CD4-positive, alpha-beta T cell (primary cell): ENCODE results near the gene SLC12A5. TPM values are rescaled to one million over a fixed set of nuclear protein-coding genes. Genes with fewer than 3 reads are reported as not detected.
A peak's percentile ranks its signal among the peaks of the same experiment; 100 is the strongest.

Experiments
- ATAC-seq: fragments of 200-7000 bp; cut with Tn5 transposase; one replicate; pipeline ENCODE4 v1.10.0; 2022; ENCODE audit warnings: mild to moderate bottlenecking; ENCODE audit not compliant: poor library complexity
- CTCF ChIA-PET: fragments of 350-600 bp; sonication (Branson Sonifier 250); formaldehyde crosslinking; loops from one replicate; lab custom pipeline; 2021; ENCODE audit warnings: antibody characterized with exemption, inconsistent platforms; lab: Charles Lee
- POLR2A ChIA-PET: fragments of 350-600 bp; sonication (Branson Sonifier 250); formaldehyde crosslinking; loops from one replicate; lab custom pipeline; 2021; ENCODE audit warnings: antibody characterized with exemption, inconsistent platforms; lab: Charles Lee
- DNase-seq, 14 experiments: peaks; one replicate each; pipeline ENCODE4 v3.0.0-alpha.2; 2013 to 2020; ENCODE audit warnings: mixed read lengths in 2 of 14
- H3K27ac ChIP-seq, 2 donors: one replicate each; pipeline versions ENCODE4 v1.5.1 to v1.7.0; 2013; ENCODE audit warnings: low read length in 2 of 2, low read depth in 1 of 2, mild to moderate bottlenecking in 1 of 2
- H3K27me3 ChIP-seq, 2 experiments: 1 replicate in 1 of 2; 2 replicates in 1 of 2; pipeline versions ENCODE4 v1.6.1 to v1.7.0; 2013; ENCODE audit warnings: low read length in 2 of 2, control low read depth in 1 of 2, mild to moderate bottlenecking in 1 of 2, moderate library complexity in 1 of 2; ENCODE audit not compliant: insufficient read depth in 2 of 2, control insufficient read depth in 1 of 2
- H3K36me3 ChIP-seq: one replicate; pipeline ENCODE4 v1.6.1; 2013; ENCODE audit warnings: low read length, control low read depth; ENCODE audit not compliant: insufficient read depth
- H3K4me1 ChIP-seq: one replicate; pipeline ENCODE4 v1.6.1; 2013; ENCODE audit warnings: low read length, control low read depth; ENCODE audit not compliant: insufficient read depth
- H3K4me3 ChIP-seq: one replicate; pipeline ENCODE4 v1.5.1; 2013; ENCODE audit warnings: mild to moderate bottlenecking, low read length, moderate library complexity
- H3K9me3 ChIP-seq, 2 experiments: 1 replicate in 1 of 2; 2 replicates in 1 of 2; pipeline versions ENCODE4 v1.6.1 to v1.7.0; 2013; ENCODE audit warnings: low read length in 2 of 2, mild to moderate bottlenecking in 2 of 2, control low read depth in 1 of 2, moderate library complexity in 1 of 2; ENCODE audit not compliant: control insufficient read depth in 1 of 2, insufficient read depth in 1 of 2
- H3K27ac Mint-ChIP-seq: one replicate; pipeline ENCODE4 v1.8.0; 2020; ENCODE audit warnings: mixed read lengths
- H3K27me3 Mint-ChIP-seq: one replicate; pipeline ENCODE4 v1.8.0; 2021; ENCODE audit warnings: mixed read lengths
- H3K36me3 Mint-ChIP-seq: one replicate; pipeline ENCODE4 v1.8.0; 2021; ENCODE audit warnings: low read depth, mixed read lengths
- H3K4me1 Mint-ChIP-seq: one replicate; pipeline ENCODE4 v1.8.0; 2021; ENCODE audit warnings: low read depth, mixed read lengths
- H3K4me3 Mint-ChIP-seq: one replicate; pipeline ENCODE4 v1.8.0; 2020; ENCODE audit warnings: mild to moderate bottlenecking, mixed read lengths
- H3K9me3 Mint-ChIP-seq: one replicate; pipeline ENCODE4 v1.8.0; 2020; ENCODE audit warnings: mixed read lengths
- intact Hi-C, 2 experiments: fragments of 100-400 bp; cut with DNase I in 1 of 2; cut with micrococcal nuclease in 1 of 2; formaldehyde crosslinking; loops; one replicate each; pipeline versions ENCODE4 v1.15.1 to v1.9.0; 2023 to 2025; cut with DNase I, micrococcal nuclease
- total RNA-seq, 174 experiments: library from RNA in 2 of 174; stranded (reverse) in 2 of 174; gene quantifications; one replicate each; pipeline ENCODE4 v1.2.3 and lab custom pipeline; 2021 to 2026
- TF ChIP-seq, protein P1 (sequence below): fragments of 200-600 bp; IDR thresholded peaks from one replicate; pipeline ENCODE4 v1.8.0; 2022; ENCODE audit warnings: antibody characterized with exemption, mild to moderate bottlenecking

SLC12A5 gene
- total RNA-seq, 2 experiments from 2014 or later, result 1.3 to 2.4 TPM

DNA sequence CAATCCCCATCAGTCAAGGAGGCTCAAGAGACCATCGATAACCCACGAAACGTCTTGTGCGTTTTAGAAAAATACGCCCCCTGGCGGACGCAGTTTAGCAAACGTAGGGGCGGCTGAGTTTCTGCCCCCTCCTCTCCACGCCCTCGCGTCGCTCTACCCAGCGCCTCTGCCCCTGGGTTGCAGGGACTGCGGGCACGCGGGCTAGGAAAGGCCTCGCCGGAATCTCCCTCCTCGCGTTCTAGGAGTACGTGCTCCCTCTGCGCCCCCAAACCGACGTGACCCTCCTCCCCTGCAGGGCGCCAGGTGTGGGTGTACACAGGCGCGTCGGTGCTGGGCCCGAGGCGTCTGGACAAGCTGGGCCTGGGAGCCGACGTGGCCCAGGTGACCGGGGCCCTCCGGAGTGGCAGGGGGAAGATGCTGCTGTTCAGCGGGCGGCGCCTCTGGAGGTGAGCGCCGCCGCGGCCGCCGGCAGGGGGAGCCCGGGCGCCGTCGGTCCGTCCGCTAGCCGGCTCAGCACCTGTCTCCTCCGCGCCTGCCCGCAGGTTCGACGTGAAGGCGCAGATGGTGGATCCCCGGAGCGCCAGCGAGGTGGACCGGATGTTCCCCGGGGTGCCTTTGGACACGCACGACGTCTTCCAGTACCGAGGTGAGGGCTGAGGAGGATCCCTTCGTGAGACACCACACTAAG, 15.0 kb upstream of the SLC12A5 start:
- peaks cover 0 to 26% of the 10 kb centered on the region in 2 experiments for H3K9me3 ChIP-seq
- H3K4me3 ChIP-seq, result peak overlapping the region; percentile 43
- peak; percentile 57 for ATAC-seq
- CTCF ChIA-PET, result interaction anchor here (0.7 to 3.4 kb wide), 11 partner anchors 9 to 335 kb away, joined by 3 to 27 read pairs (median 6); no protein-coding TSS in a partner anchor
- Mint-ChIP-seq H3K27ac (no peak overlapping the region), H3K36me3 (no peaks in the 10 kb centered on the region), H3K27me3 (peaks cover 86% of the 10 kb centered on the region), H3K4me3 (peak overlapping the region; percentile 35), H3K4me1 (peaks cover 62% of the 10 kb centered on the region), H3K9me3 (no peaks in the 10 kb centered on the region)
- peak; percentile 46 to 88 (median 60) for DNase-seq
- H3K36me3 ChIP-seq, result no peaks in the 10 kb centered on the region
- H3K27me3 ChIP-seq, result peaks cover 41 to 48% of the 10 kb centered on the region in 2 experiments
- no peak overlapping the region for H3K27ac ChIP-seq
- TF ChIP-seq, protein P1, sequence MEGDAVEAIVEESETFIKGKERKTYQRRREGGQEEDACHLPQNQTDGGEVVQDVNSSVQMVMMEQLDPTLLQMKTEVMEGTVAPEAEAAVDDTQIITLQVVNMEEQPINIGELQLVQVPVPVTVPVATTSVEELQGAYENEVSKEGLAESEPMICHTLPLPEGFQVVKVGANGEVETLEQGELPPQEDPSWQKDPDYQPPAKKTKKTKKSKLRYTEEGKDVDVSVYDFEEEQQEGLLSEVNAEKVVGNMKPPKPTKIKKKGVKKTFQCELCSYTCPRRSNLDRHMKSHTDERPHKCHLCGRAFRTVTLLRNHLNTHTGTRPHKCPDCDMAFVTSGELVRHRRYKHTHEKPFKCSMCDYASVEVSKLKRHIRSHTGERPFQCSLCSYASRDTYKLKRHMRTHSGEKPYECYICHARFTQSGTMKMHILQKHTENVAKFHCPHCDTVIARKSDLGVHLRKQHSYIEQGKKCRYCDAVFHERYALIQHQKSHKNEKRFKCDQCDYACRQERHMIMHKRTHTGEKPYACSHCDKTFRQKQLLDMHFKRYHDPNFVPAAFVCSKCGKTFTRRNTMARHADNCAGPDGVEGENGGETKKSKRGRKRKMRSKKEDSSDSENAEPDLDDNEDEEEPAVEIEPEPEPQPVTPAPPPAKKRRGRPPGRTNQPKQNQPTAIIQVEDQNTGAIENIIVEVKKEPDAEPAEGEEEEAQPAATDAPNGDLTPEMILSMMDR, result peak; percentile 96
- POLR2A ChIA-PET, result interaction anchor here (0.8 to 2.9 kb wide), 8 partner anchors 9 to 160 kb away, joined by 3 to 11 read pairs (median 4); no protein-coding TSS in a partner anchor
- intact Hi-C loops, result loop anchor here (1.0 to 5.0 kb wide), 4 partner anchors 27 to 161 kb away; partner anchors contain the start of genes ZNF335 (in 2 of the 2) and NCOA5 (in 1 of the 2)
- H3K4me1 ChIP-seq, result peaks cover 55% of the 10 kb centered on the region

DNA sequence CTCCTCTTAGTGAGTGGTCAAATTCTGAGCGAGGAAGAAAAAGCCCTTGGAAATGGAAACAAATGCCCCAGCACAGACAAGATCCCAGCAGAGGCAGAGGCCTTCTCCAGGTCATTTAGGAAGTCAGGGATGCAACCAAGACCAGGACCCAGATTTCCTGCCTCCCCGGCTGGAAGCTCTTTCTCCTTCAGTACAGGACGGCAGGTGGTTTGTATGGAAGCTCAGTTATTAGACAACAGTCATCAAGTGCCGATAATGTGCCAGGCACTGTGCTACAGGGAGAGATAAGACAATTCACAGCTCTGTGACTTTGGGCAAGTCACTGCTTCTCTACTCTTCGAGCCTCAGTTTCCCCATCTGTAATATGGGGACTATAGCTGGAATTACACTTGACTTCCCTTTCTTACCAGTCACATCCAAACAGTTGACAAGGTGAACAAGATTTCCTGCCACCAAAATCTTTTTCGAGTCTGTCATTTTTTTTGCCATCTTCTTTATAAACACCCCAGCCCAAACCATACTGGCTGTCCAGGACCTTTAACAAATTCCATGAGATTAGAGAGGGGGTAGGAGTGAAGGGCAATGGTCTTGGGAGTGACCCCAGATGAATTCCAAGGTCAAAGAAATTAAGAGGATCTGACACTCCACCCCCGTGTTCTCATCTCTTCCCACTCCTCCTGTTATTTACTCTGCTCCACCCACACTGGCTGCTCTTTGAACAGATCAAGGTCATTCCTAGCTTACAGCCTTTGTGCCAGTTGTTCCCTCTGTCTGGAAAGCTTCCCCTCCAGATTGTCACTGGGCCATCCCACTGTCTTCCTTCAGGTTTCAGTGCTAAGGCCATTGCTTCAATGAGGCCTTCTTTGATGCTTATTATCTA, 14.3 kb upstream of the SLC12A5 start:
- TF ChIP-seq, protein P1, result no peak
- H3K9me3 ChIP-seq, result peaks cover 0 to 26% of the 10 kb centered on the region in 2 experiments
- intact Hi-C loops, result loop anchor here (1.0 to 5.0 kb wide), 4 partner anchors 27 to 160 kb away; partner anchors contain the start of genes ZNF335 (in 2 of the 2) and NCOA5 (in 1 of the 2)
- CTCF ChIA-PET, result interaction anchor here (1.0 to 3.4 kb wide), 10 partner anchors 8 to 334 kb away, joined by 3 to 27 read pairs (median 9); no protein-coding TSS in a partner anchor
- no peak overlapping the region for H3K27ac Mint-ChIP-seq
- peak overlapping the region; percentile 58 for H3K4me3 Mint-ChIP-seq
- H3K4me1 ChIP-seq, result peaks cover 49% of the 10 kb centered on the region
- no peak overlapping the region for H3K27ac ChIP-seq
- no peaks in the 10 kb centered on the region for H3K36me3 Mint-ChIP-seq
- DNase-seq, result no peak
- H3K36me3 ChIP-seq, result no peaks in the 10 kb centered on the region
- H3K4me3 ChIP-seq, result no peak overlapping the region
- peaks cover 54% of the 10 kb centered on the region for H3K4me1 Mint-ChIP-seq
- H3K27me3 ChIP-seq, result peaks cover 37 to 40% of the 10 kb centered on the region in 2 experiments
- no peaks in the 10 kb centered on the region for H3K9me3 Mint-ChIP-seq
- POLR2A ChIA-PET, result interaction anchor here (1.4 to 2.9 kb wide), 4 partner anchors 10 to 80 kb away, joined by 3 to 11 read pairs (median 5); no protein-coding TSS in a partner anchor
- peaks cover 78% of the 10 kb centered on the region for H3K27me3 Mint-ChIP-seq
- ATAC-seq, result no peak

DNA sequence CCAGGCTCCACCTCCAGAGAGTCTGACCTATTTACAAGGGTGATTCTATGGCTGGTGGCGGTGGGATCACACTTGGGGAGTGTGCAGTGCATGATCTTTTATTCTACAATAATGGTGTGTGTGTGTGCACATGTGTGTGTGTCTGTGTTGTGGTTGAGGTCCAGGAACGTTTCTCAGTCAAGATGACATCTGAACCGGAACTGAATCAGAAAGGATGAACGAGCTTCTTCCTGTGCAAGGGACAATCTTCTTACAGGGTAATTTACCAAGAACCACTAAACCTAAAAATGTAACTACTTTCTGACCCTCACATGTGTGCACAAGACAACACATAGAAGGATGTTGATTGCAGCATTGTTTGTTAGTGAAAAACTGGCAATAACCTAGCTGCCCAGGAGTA, 11.7 kb upstream of the SLC12A5 start:
- H3K27ac ChIP-seq, result no peak overlapping the region
- no peaks in the 10 kb centered on the region for H3K9me3 Mint-ChIP-seq
- H3K36me3 ChIP-seq, result no peaks in the 10 kb centered on the region
- H3K27me3 Mint-ChIP-seq, result peaks cover 70% of the 10 kb centered on the region
- intact Hi-C loops, result no loop called here
- peaks cover 19 to 23% of the 10 kb centered on the region in 2 experiments for H3K27me3 ChIP-seq
- H3K27ac Mint-ChIP-seq, result no peak overlapping the region
- H3K36me3 Mint-ChIP-seq, result no peaks in the 10 kb centered on the region
- no peak overlapping the region for H3K4me3 ChIP-seq
- no peak for ATAC-seq
- POLR2A ChIA-PET, result no interaction called here
- TF ChIP-seq, protein P1, result no peak
- DNase-seq, result no peak
- no peak overlapping the region for H3K4me3 Mint-ChIP-seq
- H3K9me3 ChIP-seq, result peaks cover 0 to 8% of the 10 kb centered on the region in 2 experiments
- CTCF ChIA-PET, result interaction anchor here (0.8 kb wide), 1 partner anchor 30 kb away, joined by 3 read pairs; no protein-coding TSS in a partner anchor
- H3K4me1 Mint-ChIP-seq, result peaks cover 43% of the 10 kb centered on the region
- H3K4me1 ChIP-seq, result peaks cover 38% of the 10 kb centered on the region
